ENCODE measurements around the gene KCNQ5.

DNA sequence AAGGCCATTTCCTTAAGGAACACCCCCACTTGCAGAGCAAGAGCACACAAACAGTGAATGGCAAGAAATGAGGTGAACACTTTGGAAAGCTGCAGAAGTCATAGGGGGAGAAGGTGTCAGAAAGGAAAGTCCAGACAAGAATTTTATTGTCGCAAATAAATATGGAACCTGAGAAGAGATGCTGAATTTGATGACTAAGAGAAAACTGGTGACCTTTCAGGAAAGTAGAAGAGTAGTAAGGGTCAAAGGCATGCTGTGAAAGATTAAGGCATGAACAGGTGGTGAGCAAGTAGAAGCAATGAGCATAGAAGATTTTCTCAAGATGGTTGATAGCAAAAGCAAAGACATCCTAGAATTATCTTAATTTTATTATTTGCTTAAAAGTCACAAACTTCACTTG is 194.2 kb downstream of the KCNQ5 start:
- TF ChIP-seq, protein P1, sequence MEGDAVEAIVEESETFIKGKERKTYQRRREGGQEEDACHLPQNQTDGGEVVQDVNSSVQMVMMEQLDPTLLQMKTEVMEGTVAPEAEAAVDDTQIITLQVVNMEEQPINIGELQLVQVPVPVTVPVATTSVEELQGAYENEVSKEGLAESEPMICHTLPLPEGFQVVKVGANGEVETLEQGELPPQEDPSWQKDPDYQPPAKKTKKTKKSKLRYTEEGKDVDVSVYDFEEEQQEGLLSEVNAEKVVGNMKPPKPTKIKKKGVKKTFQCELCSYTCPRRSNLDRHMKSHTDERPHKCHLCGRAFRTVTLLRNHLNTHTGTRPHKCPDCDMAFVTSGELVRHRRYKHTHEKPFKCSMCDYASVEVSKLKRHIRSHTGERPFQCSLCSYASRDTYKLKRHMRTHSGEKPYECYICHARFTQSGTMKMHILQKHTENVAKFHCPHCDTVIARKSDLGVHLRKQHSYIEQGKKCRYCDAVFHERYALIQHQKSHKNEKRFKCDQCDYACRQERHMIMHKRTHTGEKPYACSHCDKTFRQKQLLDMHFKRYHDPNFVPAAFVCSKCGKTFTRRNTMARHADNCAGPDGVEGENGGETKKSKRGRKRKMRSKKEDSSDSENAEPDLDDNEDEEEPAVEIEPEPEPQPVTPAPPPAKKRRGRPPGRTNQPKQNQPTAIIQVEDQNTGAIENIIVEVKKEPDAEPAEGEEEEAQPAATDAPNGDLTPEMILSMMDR (IDR thresholded peaks at IDR 0.05): no peak
- TF ChIP-seq POLR2A (IDR thresholded peaks at IDR 0.05) (no peak), POLR2AphosphoS5 (IDR thresholded peaks at IDR 0.05; ENCODE audit: insufficient read depth in 1 of 2, low read depth in 1 of 2) (no peak)

All from vagina (tissue), 2 donors.